Tibial artery (tissue), 4 donors: ENCODE data around the gene TRIM44.

Source experiments
- DNase-seq, 2 donors: peaks; one replicate each; pipeline ENCODE4 v3.0.0-alpha.2; 2019
- H3K27ac ChIP-seq, 2 donors: fragments of 200-600 bp; sonication (generic) in 1 of 2; 1 replicate in 1 of 2; 2 replicates in 1 of 2; pipeline ENCODE4 v1.5.1; 2018 to 2019; ENCODE audit warnings: mild to moderate bottlenecking in 1 of 2
- H3K27me3 ChIP-seq, 2 donors: fragments of 200-600 bp; sonication (generic) in 1 of 2; one replicate each; pipeline versions ENCODE4 v1.5.1 to v1.6.0; 2016 to 2019
- H3K36me3 ChIP-seq, 3 donors: fragments of 200-600 bp; sonication (generic) in 2 of 3; one replicate each; pipeline ENCODE4 v1.5.1; 2016 to 2019; ENCODE audit warnings: mild to moderate bottlenecking in 2 of 3
- H3K4me1 ChIP-seq, 4 donors: fragments of 200-600 bp; sonication (generic) in 2 of 4; 1 replicate in 3 of 4; 2 replicates in 1 of 4; pipeline ENCODE4 v1.5.1; 2016 to 2019
- H3K4me3 ChIP-seq, 2 donors: fragments of 200-600 bp; sonication (generic) in 1 of 2; 1 replicate in 1 of 2; 2 replicates in 1 of 2; pipeline ENCODE4 v1.5.1; 2018 to 2019; ENCODE audit warnings: mild to moderate bottlenecking in 2 of 2
- H3K9me3 ChIP-seq, 3 donors: fragments of 200-600 bp; sonication (generic) in 1 of 3; one replicate each; pipeline ENCODE4 v1.5.1; 2016 to 2019
- intact Hi-C: fragments of 100-400 bp; cut with DNase I; formaldehyde crosslinking; loops from one replicate; pipeline ENCODE4 v1.15.0; 2023; ENCODE audit warnings: low total_unique reads
- TF ChIP-seq, protein P1 (sequence below), 2 experiments: fragments of 200-600 bp in 1 of 2; fragments of 450-650 bp in 1 of 2; IDR thresholded peaks; one replicate each; pipeline ENCODE4 v1.5.1; 2017 to 2019; ENCODE audit warnings: antibody characterized with exemption in 2 of 2, mild to moderate bottlenecking in 1 of 2, moderate library complexity in 1 of 2

Gene TRIM44

DNA sequence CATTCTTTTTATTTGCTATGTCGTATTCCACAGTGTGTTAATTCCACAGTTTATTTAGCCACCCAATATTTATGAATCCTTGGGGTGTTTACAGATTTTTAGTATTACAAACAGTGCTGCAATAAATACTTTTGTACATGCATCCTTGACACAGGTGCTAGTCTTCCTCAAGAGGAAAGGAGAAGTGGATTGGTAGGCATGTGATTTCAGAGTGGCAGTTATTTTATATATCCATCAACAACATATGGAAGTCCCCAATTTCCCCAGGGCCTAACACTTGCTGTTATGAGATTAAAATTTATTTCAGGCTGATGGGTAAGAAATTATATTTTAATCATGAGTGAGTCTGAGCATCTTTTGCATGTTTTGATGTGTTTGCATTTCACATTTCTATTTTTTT, 17.9 kb downstream of the TRIM44 start:
- intact Hi-C loops: no loop called here
- H3K27ac ChIP-seq: no peak overlapping the region
- peaks cover 0 to 45% (median 19%) of the 10 kb centered on the region in 4 donors for H3K4me1 ChIP-seq
- TF ChIP-seq, protein P1, sequence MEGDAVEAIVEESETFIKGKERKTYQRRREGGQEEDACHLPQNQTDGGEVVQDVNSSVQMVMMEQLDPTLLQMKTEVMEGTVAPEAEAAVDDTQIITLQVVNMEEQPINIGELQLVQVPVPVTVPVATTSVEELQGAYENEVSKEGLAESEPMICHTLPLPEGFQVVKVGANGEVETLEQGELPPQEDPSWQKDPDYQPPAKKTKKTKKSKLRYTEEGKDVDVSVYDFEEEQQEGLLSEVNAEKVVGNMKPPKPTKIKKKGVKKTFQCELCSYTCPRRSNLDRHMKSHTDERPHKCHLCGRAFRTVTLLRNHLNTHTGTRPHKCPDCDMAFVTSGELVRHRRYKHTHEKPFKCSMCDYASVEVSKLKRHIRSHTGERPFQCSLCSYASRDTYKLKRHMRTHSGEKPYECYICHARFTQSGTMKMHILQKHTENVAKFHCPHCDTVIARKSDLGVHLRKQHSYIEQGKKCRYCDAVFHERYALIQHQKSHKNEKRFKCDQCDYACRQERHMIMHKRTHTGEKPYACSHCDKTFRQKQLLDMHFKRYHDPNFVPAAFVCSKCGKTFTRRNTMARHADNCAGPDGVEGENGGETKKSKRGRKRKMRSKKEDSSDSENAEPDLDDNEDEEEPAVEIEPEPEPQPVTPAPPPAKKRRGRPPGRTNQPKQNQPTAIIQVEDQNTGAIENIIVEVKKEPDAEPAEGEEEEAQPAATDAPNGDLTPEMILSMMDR (IDR thresholded peaks at IDR 0.05): no peak
- H3K36me3 ChIP-seq: peaks cover 0 to 9% (median 5%) of the 10 kb centered on the region in 3 donors
- DNase-seq: no peak
- H3K4me3 ChIP-seq: no peak overlapping the region
- H3K9me3 ChIP-seq: no peaks in the 10 kb centered on the region
- no peaks in the 10 kb centered on the region for H3K27me3 ChIP-seq

DNA sequence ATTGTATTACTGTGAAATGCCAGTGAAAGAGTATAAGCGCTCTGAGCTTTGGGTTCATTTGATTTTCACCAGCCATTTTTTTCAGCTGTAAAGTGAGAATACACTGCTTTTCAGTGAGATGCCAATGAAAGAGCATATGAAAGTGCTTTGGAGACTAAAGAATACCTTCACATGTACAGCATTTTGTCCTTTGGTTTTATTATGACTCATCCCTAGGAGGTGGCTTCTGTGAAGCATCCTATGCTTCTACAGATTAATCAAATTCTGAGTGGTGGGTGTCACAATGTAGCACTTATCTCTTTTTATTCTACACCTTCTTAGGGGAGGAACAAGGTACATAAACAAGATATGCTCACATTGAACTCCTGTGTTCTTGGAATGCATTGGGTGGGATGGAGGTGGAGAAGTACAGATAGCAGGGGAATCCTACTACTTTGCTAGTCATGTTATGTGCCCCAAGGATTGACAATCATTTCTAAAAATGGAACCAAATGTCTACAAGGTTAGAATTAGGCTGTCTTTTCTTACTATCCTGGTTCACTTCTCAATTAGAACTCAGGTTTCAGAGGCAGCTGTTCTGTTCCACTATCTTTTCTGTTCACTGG, 18.7 kb downstream of the TRIM44 start:
- no peak for DNase-seq
- TF ChIP-seq, protein P1 (IDR thresholded peaks at IDR 0.05): no peak
- Histone ChIP-seq H3K27me3 (no peaks in the 10 kb centered on the region), H3K9me3 (no peaks in the 10 kb centered on the region), H3K4me1 (peaks cover 0 to 38% (median 13%) of the 10 kb centered on the region in 4 donors), H3K36me3 (peaks cover 0 to 15% (median 13%) of the 10 kb centered on the region in 3 donors), H3K4me3 (no peak overlapping the region), H3K27ac (no peak overlapping the region)
- intact Hi-C loops: no loop called here

DNA sequence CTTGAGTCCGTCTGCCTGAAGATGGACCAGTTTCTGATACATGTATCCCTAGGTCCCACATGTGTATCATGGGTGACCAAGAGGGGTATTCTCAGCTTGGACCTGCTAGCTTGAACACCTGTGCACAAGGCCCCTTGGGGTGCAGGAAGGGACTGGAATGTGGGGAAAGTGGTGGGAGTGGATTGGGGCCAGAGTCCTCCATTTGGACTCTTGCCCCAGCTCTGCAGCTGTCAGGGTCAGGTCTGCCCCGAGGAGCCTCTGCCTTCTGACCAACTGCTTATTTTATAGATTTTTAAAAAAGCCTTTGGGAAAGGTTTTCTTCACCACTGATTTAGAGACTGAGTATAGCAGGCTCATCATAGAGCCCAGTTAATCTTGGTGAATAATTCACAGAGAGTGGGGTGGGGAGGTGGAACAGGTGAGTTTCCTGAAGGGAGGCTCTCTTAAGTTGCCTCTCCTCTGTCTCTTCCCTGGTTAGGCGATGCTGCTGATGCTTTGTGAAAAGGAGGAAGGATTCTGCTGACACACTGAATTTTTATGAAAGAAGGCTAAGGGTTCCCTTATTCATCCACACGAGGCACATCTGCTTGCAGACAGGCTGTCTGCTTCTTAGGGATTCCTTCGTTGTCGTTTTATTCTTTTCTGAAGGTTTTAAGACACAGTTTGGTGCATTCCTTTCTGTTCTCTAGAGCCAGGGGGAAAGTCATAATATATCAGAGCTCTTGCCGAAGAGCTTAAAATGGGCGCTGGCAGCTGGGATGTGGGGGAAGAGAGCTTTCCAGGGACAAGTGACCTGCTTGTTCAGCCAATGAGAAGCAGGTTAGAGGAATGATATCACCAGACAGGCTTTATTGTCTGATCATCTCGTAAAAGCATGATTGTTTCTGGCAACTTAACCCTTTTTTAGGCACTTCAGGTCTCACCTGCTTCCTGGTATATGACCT, 19.9 kb downstream of the TRIM44 start:
- no peak for DNase-seq
- peaks cover 0 to 30% (median 11%) of the 10 kb centered on the region in 4 donors for H3K4me1 ChIP-seq
- TF ChIP-seq, protein P1 (IDR thresholded peaks at IDR 0.05): no peak

DNA sequence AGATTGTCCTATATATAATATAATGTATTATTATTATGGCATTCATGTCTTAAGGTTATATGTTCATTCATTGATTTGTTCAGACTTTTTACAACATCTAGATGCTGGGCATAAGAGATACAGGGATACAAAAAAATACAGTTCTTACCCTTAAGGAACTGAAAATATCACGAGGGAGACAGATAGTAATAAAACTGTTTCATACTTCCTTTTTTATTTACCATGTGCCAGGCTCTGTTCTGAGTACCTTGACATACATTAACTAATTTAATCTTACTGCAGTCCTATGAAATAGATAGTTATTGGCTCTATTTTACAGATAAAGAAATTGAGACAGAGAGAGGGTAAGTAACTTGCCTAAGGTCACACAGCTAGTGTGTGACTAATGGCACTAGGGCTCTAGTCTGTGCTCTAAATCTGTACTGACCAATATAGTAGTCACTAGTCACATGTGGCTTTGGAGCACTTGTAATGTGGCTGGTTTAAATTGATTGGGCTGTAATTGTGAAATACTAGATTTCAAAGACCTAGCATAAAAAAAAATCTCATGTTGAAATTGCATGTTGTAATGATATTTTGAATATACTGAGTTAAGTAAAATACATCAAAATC, 21.3 kb downstream of the TRIM44 start:
- TF ChIP-seq, protein P1 (IDR thresholded peaks at IDR 0.05): no peak
- no peak overlapping the region for H3K4me3 ChIP-seq
- intact Hi-C loops: no loop called here
- DNase-seq: no peak
- H3K27ac ChIP-seq: no peak overlapping the region
- H3K36me3 ChIP-seq: peaks cover 22 to 29% (median 27%) of the 10 kb centered on the region in 3 donors
- H3K4me1 ChIP-seq: peaks cover 0 to 26% (median 11%) of the 10 kb centered on the region in 4 donors
- H3K27me3 ChIP-seq: no peaks in the 10 kb centered on the region
- no peaks in the 10 kb centered on the region for H3K9me3 ChIP-seq

More for the DNA sequence above, 19.9 kb downstream of the TRIM44 start:
- Histone ChIP-seq H3K4me3 (no peak overlapping the region), H3K9me3 (no peaks in the 10 kb centered on the region), H3K36me3 (peaks cover 12 to 27% (median 25%) of the 10 kb centered on the region in 3 donors), H3K27ac (no peak overlapping the region), H3K27me3 (no peaks in the 10 kb centered on the region)
- intact Hi-C loops: no loop called here

DNA sequence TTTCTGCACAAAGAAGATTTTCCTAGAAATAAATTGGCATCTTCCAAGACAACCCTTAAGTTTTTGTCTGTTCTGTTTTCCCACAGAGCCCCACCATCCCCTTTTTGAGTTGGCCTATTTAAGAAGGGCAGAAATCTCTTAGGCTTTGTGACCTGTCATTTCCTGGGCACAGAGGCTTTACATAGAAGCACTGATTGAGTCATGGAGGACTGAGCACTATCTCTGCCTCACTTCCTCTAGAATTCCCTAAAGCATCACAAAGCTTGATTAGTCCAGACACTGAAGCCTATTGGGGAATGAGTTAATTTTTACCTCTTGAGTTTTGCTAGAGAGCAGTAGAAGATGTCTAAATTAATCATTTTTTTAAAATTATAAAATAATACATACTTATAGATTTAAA, 25.4 kb downstream of the TRIM44 start:
- H3K9me3 ChIP-seq: no peaks in the 10 kb centered on the region
- no peaks in the 10 kb centered on the region for H3K27me3 ChIP-seq
- intact Hi-C loops: no loop called here
- no peak overlapping the region for H3K27ac ChIP-seq
- no peak overlapping the region for H3K4me3 ChIP-seq
- TF ChIP-seq, protein P1 (IDR thresholded peaks at IDR 0.05): no peak
- H3K4me1 ChIP-seq: peaks cover 0 to 10% (median under 1%) of the 10 kb centered on the region in 4 donors
- no peak for DNase-seq
- H3K36me3 ChIP-seq: peaks cover 26 to 29% (median 27%) of the 10 kb centered on the region in 3 donors
